C1 segment of cervical spinal cord (tissue), 14 donors: ENCODE measurements around the gene DGCR2.
"Not testable (repeated sequence)": the region's sequence is repeated elsewhere in the genome, so short reads cannot be mapped to it uniquely, and the experiment has no call there.

Experiments used
- DNase-seq, 14 donors: peaks; one replicate each; lab custom pipeline; 2025; lab: John Stamatoyannopoulos, UW

Gene DGCR2

DNA sequence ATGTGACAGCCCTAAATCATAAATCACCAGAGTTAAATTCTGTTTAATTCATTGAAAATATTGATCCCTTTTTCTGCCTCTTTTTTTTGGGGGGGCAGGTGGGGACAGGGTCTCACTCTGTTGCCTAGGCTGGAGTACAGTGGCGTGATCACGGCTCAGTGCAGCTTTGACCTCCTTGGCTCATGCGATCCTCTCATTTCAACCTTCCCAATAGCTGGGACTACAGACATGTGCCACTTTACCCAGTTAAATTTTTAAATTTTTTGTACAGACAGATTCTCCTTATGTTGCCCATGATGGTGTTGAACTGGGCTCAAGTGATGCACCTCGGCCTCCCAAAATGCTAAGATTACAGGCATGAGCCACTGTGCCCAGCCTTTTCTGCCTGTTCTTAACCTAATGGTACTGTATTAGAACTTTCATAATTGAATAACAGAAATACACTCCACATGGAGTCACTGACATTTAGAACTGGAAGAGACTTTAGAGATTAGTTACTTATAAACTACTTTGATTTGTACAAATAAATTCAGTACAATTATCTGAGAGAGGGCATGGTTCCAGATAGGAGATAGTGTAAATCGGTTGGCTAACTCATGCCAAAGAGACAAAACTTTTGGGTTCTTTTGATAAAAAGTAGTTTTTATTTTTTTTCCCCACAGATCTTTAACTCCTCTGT lies 109.8 kb downstream of the DGCR2 start:
- no peak for DNase-seq

DNA sequence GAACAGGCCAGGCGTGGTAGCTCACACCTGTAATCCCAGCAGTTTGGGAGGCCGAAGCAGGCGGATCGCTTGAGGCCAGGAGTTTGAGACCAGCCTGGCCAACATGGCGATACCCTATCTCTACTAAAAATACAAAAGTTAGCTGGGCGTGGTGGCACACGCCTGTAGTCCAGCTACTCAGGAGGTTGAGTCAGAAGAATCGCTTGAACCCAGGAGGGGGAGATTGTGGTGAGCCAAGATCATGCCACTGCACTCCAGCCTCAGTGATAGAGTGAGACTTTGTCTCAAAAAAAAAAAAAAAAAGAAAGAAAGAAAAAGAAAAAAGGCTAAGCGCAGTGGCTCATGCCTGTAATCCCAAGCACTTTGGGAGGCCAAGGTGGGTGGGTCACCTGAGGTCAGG lies 110.6 kb downstream of the DGCR2 start:
- not testable (repeated sequence) for DNase-seq

DNA sequence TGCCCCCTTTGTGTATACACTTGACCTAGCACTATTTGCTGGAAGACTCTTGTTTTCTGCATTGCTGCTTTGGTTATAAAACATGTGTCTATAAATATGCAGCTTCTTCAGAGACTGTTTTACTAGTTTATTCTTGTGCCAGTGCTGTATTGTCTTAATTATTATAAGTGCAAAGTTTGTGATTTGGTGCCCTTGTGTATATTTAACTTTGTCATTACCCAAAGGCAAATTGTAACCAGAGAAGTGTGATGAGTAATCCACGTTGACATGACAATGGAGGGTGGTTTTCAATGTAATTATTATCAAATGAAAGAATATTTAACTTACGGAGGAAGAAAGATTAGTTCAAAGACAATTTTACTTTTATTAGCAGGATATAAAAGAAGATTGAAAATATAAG lies 111.1 kb downstream of the DGCR2 start:
- no peak for DNase-seq

DNA sequence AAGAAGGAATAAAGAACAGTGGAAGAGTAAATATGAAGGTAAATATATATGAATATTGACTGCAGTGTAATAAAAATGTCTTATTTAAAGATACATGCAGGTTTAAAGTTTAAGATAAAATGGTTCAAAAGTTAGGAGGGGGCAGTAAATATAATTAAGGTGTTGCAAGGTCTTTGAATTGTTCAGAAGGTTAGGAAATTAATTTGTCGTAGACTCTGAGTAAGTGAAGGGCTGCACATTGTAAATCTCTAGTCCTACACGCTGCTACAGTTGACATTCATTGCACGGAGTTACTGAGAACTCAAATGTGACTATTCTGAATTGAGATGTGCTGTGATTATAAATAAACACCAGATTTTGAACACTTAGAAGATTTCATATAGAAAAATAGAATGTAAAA lies 116.3 kb downstream of the DGCR2 start:
- no peak for DNase-seq

DNA sequence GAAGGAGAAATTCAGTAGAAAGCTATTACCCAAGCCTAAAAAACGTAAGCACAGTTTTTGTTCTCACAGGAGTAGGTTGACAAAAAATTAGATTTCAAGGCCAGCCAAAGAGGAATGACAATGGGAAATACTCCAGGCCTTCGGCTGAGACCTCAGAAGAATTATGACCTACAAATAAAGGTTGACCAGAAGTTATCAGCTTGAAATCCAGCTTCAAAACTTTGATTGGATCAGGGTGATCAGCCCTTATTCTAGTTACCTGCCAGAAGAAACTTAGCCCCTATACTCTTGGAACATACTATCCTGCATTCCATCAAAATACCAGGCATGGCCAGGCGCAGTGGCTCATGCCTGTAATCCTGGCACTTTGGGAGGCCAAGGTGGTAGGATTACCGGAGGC lies 117.7 kb downstream of the DGCR2 start:
- no peak for DNase-seq

DNA sequence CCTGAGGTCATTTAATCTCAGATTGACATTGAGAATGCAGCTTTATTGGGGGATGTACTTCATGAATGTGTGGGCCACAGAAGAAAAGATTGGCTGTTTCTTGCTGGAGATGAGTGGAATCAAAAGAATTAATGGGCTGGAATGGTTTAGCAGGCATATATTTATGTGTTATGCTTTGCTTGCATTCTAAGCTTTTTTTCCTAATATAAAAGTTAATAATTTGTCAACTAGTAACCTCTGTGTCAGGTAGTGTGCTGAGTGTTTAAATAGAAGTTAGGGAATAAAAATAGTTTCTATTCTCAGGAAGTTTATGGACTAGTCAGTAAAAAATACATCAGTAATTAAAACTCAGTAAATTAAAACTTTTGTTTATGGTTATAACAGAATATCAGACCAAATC lies 118.7 kb downstream of the DGCR2 start:
- DNase-seq, result no peak

DNA sequence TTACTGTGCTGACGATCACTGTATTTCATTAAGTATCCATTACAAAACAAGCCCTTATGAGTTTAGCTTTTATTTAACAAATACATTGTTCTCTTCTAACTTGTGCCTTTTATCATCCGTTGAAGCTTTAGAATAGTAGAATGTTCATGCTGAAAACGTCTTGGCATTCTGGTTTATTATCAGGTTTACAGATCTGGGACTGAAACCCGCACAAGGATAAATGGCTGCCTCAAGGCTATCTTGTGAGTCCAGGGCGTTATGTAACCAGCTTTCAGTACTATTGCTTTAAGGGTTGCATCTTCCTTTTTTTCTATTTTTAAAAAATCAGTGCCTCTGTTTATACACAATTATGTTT lies 119.6 kb downstream of the DGCR2 start:
- no peak for DNase-seq

DNA sequence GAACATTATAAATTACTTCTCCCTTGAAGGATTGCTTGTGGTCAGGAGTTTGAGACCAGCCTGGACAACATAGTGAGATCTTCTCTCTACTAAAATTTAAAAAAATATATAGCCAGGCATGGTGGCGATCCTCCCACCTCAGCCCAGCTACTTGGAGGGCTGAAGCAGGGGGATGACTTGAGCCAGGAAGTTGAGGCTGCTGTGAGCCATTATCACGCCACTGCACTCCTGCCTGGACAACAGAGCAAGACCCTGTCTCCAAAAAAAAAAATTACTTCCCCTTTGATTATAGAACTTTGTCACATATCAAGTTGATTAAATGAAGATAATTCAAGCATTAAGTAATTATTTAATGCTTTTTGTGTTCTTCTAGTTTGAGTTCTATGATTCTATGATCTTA lies 121.0 kb downstream of the DGCR2 start:
- DNase-seq, result no peak

DNA sequence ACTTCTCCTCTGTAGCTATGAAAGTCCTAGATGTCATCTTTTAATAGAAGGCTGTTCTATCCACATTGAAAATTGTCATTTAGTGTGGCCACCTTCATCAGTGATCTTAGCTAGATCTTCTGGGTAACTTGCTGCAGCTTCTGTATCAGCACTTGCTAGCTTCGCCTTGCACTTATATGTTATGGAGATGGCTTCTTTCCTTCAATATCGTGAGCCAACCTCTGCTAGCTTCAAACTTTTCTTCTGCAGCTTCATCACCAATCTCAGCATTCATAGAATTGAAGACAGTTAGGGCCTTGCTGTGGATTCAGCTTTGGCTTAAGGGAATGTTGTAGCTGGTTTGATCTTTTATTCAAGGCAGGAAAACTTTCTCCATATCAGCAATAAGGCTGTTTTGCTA lies 122.1 kb downstream of the DGCR2 start:
- DNase-seq, result not testable (repeated sequence)

DNA sequence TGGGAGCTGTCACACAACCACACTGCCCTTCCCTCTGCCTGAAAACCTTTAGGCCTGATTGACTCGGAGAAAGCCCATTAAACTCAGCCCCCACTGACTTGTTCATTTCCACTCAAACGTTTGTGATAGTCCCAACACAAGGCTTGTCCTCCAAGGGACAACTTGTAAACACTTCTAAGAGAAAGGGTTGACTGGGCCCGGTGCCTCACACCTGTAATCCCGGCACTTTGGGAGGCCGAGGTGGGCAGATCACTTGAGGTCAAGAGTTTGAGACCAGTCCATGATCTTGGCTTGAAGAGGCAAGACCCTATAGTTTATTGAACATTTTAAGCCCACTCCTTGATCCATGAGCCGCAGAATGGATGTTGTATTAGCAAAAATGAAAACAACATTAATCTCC lies 122.8 kb downstream of the DGCR2 start:
- DNase-seq, result no peak

DNA sequence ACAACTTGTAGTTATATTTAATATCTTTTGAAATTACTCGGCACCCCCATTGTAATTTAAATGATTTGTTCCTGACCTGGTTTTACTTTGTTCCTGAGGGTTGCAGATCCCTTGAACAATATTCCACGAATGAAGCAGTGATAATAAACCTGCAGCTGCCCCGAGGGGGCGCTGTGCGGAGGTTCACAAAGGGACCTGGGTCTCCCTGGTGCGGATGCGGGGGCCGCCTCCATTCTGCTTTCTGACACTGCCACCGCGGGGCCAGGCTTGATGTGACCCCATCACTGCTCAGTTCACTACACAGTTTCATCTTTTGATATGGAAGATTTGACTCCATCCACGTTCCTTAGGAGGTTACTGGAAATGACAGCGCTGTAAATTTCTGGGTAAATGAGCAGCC lies 123.2 kb downstream of the DGCR2 start:
- no peak for DNase-seq

DNA sequence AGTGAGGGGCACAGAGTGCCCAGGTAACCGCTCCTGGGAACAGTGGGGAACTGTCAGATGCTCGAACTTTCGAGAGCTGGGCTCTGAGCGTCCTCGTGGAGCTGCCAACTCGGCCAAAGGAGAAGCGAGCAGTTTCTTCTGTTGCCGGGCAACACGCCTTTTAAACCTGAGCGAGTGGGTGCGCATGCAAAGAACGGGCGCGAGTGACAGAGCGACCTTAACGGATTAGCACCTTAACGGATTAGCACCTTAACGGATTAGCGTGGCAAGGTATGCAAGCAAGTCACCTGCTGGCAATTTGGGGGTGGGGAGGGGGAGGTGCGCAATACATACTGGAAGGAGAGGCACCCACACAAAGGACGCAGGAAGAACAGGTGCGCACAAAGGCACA lies 124.3 kb downstream of the DGCR2 start:
- peak in 1 of 14 donors; percentile 42 for DNase-seq

DNA sequence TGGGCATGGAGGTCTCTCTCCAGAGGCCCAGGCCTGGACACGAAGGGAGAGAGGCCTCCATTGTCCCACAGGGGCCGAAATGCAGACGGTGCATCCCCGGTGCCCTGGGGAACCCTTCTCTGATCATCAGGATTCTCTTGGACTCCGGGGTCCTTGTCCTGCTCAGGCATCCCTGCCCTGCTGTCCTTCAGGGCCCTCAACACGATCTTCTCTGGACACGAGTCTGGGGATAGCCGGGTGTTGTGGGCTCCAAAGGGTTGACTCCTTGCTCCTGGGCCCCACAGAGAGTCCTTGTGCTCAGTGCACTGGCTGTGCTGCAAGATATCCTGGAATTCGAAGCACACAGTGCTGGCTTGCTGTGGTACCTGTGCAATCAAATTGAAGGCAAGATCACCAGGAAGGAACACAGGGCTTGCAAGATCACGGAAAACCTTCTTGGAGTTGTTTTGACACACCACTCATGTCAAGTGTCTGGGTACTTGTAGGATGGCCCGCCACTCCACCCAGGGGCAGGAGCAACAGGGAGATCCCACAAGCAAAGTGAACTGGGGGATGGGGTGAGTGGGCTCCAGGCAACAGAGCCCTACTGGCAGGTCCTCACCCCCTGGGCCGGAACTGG lies 124.8 kb downstream of the DGCR2 start:
- DNase-seq, result peak in 1 of 14 donors; percentile 42

DNA sequence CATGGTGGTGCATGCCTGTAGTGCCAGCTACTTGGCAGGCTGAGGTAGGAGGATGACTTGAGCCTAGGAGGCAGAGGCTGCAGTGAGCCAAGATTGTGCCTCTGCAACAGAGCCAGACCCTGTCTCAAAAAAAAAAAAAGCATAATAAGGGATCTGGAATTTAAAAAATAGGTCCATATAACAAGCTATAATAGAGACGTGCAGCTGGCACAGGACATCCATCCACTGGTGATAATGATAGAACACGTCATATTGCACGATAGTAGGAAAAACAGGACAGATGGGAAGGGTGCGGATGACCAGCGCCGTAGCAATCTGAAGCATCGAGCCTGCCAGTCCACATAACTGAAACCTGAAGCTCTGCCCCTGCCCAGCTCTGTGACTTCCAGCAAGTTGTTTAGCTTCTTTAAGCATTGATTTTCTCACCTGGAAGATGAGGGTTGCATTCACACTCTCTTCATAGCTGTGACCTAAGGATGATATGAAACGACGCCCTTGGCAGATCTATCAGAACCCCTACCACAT lies 125.8 kb downstream of the DGCR2 start:
- DNase-seq, result peak in 1 of 14 donors; percentile 66

DNA sequence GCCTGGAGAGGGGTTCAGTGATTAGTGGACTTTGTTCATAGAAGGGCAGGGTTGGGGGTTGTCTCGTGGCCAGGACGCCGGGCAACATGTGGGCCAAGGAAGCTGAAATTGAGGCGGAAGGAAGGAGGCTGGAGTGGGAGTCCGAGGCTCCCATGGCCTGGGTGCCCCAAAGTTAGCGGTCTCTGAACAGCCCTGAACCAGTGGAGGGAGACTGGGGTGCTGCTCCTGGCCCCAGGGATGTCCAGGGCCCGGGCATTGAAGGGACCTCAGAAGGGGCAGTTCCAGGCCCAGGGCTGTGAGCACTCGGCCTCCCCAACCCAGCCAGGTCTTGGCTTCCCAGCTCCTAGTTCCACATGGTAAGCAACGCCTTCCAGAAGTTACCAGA lies 126.9 kb downstream of the DGCR2 start:
- DNase-seq, result no peak

DNA sequence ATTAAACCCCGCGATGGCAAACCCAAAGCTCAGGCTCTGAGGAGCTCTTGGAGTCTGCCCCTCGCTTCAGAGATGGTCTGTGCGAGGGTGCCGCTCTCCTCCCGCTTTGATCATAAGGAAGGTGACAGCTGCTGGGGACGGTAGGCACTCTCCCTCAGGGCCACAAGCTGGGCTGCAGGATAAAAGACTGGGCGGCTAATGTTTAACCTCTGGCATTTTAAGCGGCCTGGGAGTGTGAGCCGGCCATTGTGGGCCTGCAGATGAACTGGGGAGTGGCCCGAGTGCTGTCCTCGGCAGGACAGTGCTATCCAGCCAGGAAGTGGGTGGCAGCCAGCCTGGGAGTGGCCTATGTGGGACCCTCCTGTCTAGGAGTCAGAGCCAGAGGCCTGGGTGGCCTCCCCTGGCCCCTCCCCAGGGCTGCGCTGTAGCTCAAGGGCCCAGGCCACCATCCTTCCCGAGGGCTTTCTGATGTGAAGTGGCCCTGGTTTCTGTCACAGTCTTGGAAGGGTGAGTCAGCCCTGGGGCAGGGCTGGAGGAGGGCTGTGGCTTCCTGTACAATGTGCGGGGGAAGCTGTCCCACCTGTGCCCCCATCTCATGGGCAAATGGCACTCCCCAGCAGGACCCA lies 127.4 kb downstream of the DGCR2 start:
- DNase-seq, result no peak

DNA sequence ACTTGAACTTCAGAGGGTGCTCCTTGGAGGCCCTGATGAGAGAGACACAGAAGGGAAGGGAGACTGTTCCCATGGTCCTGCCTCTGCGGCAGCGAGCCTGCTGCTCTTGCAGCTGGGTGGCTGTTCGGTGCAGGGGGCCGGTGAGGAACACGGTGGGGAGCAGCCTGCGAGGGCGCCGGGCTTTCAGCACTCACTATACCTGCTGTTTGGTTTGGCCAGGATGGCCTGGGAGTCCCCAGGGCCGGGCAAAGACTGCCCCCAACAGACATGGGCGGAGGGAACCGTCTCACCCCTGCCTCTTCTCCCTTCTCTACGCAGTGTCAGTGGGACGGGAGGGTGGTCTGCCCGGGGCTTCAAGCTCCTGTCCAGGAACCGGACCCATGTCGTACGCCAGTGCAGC lies 128.2 kb downstream of the DGCR2 start:
- DNase-seq, result no peak

DNA sequence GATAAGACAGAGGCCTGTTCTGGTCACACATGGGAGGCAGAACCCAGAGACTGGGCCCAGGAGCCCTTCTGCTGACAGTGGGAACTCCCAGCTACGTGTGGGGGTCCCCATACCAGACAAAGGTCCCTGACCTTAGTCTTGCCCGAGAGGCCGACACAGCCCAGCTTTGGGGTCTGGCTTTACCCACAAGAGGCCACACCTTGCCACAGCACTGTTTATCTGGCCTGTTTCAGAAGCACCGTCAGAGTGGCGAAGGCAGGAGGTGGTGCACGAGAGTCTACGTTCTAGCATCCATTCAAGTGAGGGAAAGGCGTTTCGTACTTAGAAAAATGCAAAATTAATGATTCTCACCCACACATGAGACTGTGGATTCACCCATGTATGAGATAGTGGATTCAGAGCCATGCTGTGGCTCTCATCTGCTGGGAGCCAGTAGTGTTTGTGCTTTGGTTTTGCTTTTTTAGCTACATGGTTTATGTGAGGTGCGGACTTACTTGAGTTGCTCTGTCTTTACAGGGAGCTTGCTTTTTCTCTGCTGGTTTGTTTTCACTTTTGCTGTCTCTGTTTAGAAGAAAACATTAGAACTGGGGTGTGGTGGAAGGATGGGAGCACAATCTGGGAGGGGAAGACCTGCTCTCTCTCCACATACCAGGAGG lies 129.5 kb downstream of the DGCR2 start:
- DNase-seq, result no peak

DNA sequence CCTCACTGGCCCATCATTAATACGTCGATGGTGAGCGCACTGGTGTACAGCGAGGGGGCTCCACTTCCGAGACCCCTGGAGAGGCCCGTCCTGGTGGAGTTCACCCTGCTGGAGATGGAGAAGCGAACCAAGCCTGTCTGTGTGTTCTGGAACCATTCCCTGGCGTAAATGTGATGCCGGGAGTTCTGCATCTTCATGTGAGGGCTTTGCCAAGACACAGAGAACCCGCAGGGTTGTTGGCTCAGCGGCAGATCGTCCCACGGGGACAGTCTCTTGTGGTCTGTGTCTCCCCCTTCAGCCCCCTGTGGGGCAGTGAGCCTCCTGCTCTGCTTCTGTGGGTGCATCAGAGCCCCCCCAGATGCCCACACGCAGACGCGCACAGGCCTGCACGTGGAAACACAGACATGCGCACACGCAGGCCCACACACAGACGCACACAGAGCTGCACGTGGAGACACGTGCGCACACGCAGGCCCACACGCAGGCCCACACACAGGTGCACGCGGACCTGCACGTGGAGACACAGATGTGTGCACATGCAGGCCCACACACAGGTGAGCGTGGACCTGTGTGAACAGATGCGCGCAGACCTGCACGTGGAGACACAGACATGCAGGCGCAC lies 130.3 kb downstream of the DGCR2 start:
- DNase-seq, result peak in 1 of 14 donors; percentile 61

DNA sequence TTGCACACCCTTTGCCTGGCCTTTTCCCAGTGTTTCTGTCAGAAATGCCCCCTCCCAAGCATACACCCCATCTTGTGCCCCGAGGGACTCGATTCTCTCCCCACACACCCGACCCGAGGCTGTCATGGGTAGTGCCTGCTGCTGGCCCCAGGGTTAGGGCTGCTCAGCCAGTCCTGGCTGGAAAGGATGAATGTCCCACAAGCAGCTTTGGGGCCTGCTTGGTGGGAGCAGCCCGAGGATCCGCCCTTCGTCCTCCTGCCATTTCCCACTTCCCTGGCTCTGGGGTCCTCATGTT lies 131.1 kb downstream of the DGCR2 start:
- DNase-seq, result no peak

DNA sequence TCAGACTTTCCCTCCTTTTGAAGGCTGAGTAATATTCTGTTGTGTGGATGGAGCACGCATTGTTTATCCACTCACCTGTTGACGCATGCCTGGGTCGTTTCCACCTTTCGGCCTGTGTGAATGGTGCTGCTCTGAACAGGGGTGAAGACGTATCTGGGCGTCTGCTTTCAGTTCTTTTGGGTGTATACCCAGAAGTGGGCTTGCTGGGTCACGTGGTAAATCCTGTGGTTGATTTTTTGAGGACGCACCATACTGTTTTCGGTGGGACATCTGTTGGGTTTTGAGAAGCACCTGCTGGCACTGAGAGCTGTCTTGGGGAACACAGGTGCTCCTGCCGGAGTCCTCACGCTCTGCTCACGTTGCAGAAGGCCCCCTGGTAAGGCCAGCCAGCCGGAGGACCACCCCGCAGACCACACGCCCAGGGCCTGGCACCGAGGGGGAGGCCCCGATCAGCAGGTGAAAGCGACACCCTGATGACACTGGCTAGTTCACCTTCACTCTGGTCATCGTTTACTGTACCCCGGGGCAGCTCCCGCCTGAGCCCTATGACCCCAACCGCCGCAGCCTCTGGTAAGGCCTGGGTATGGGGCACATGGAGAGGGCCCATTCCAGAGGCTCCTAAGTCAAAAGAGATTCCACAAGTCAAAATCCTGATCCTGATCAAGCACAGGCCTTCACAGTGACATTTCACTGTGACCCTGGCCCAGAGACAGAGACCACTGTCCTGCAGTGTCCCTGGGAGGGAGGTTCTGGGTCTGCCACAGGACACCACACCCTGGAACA lies 131.7 kb downstream of the DGCR2 start:
- no peak for DNase-seq

DNA sequence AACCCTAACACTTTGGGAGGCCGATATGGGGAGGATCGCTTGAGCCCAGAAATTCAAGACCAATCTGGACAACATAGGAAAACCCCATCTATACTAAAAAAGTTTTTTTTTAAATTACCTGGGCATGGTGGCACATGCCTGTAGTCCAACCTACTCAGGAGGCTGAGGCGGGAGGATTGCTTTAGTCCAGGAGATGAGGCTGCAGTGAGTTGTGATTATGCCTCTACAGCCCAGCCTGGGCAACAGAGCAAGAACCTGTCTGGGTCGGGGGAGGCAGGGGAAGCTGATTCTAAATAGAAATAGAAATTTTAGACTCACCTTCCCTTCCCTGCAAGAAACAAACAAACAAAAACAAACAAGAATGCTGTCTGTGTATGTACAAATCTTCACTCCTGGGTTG lies 133.3 kb downstream of the DGCR2 start:
- DNase-seq, result no peak
